HepG2 (cell line): ENCODE data around the gene KCND1. TPM values are rescaled to one million over a fixed set of nuclear protein-coding genes. Genes with fewer than 3 reads are reported as not detected.

Experiments used
- ATAC-seq: fragments of 200-7000 bp; cut with Tn5 transposase; 3 replicates; pipeline ENCODE4 v1.9.1; 2020; ENCODE audit warnings: mild to moderate bottlenecking, moderate library complexity
- BruUV-seq: library from RNA; stranded (reverse); fragments of 400-500 nt; replicated peaks from 2 replicates; lab custom pipeline; 2021; lab: Mats Ljungman, UMichigan
- CTCF ChIA-PET: fragments of 300-600 bp; formaldehyde crosslinking; extraction: SDS; loops from one replicate; lab custom pipeline; 2021; ENCODE audit warnings: low total read pairs, inconsistent platforms, low intra/inter-chr PET ratio; lab: Yijun Ruan, JAX
- POLR2A ChIA-PET: fragments of 350-600 bp; sonication (Branson Sonifier 250); formaldehyde crosslinking; loops from one replicate; lab custom pipeline; 2020; ENCODE audit warnings: antibody characterized with exemption, inconsistent platforms; lab: Yijun Ruan, JAX
- DNase-seq: peaks from one replicate; pipeline ENCODE4 v3.0.0-alpha.2; 2015; ENCODE audit warnings: low spot score
- FAIRE-seq: peaks from 3 replicates; lab custom pipeline; 2011; peaks lifted over from hg19 to GRCh38; lab: Jason Lieb, UNC
- H2AFZ ChIP-seq: one replicate; pipeline ENCODE4 v1.6.1; 2011; ENCODE audit warnings: low read length, inconsistent platforms
- H3K27ac ChIP-seq: fragments of 300-600 bp; 3 replicates; pipeline ENCODE4 v1.8.0; 2011; ENCODE audit warnings: mixed run types, mild to moderate bottlenecking, mixed read lengths, low read length, inconsistent platforms; ENCODE audit not compliant: insufficient read depth; ENCODE audit errors: extremely low read length
- H3K27me3 ChIP-seq, 2 experiments: fragments of 200-600 bp in 1 of 2; 2 replicates in 1 of 2; 3 replicates in 1 of 2; pipeline versions ENCODE4 v1.6.0 to v1.8.0; 2011; ENCODE audit warnings: low read length in 2 of 2, mild to moderate bottlenecking in 2 of 2, moderate library complexity in 2 of 2, inconsistent platforms in 1 of 2; ENCODE audit not compliant: insufficient read depth in 2 of 2, control insufficient read depth in 1 of 2
- H3K36me3 ChIP-seq, 2 experiments: fragments of 200-600 bp in 1 of 2; replicated peaks in 1 of 2; 2 replicates in 1 of 2; 3 replicates in 1 of 2; pipeline versions ENCODE4 v1.5.1 to v1.8.0; 2011; ENCODE audit warnings: low read length in 2 of 2, inconsistent platforms in 1 of 2; ENCODE audit not compliant: insufficient read depth in 2 of 2, control insufficient read depth in 1 of 2
- H3K4me1 ChIP-seq: 2 replicates; pipeline ENCODE4 v1.5.1; 2012; ENCODE audit warnings: low read length, inconsistent platforms; ENCODE audit not compliant: insufficient read depth
- H3K4me2 ChIP-seq: 2 replicates; pipeline ENCODE4 v1.6.0; 2011; ENCODE audit warnings: low read depth, low read length, inconsistent platforms
- H3K4me3 ChIP-seq, 3 experiments: fragments of 200-600 bp in 1 of 3; sonication (generic), shearing (Covaris generic) in 1 of 3; replicated peaks in 1 of 3; 2 replicates each; pipeline ENCODE4 v1.5.1; 2011 to 2016; ENCODE audit warnings: low read length in 3 of 3, inconsistent platforms in 2 of 3, low read depth in 2 of 3, mild to moderate bottlenecking in 2 of 3, control low read depth in 1 of 3, mixed read lengths in 1 of 3; ENCODE audit not compliant: insufficient read depth in 1 of 3
- H3K79me2 ChIP-seq: one replicate; pipeline ENCODE4 v1.6.1; 2011; ENCODE audit warnings: low read length, inconsistent platforms; ENCODE audit not compliant: insufficient read depth
- H3K9ac ChIP-seq: 2 replicates; pipeline ENCODE4 v1.6.0; 2011; ENCODE audit warnings: mild to moderate bottlenecking, low read depth, low read length, inconsistent platforms; ENCODE audit not compliant: insufficient read depth
- H3K9me3 ChIP-seq: 2 replicates; pipeline ENCODE4 v1.5.1; 2012; ENCODE audit warnings: mild to moderate bottlenecking, low read length
- H4K20me1 ChIP-seq: 2 replicates; pipeline ENCODE4 v1.6.0; 2011; ENCODE audit warnings: inconsistent platforms, mild to moderate bottlenecking, low read length, moderate library complexity; ENCODE audit not compliant: insufficient read depth
- CAMTA2 ChIP-seq: sonication (generic); formaldehyde crosslinking; IDR thresholded peaks from 2 replicates; pipeline ENCODE4 v1.4.0; 2020; ENCODE audit warnings: mild to moderate bottlenecking, missing genetic modification reagents, borderline replicate concordance
- CTCF ChIP-seq: sonication (generic); formaldehyde crosslinking; IDR thresholded peaks from 2 replicates; pipeline ENCODE4 v1.5.0; 2020; ENCODE audit warnings: mild to moderate bottlenecking, missing genetic modification reagents, moderate library complexity
- GLI4 ChIP-seq: sonication (generic); formaldehyde crosslinking; IDR thresholded peaks from 2 replicates; pipeline ENCODE4 v1.5.1; 2020; ENCODE audit warnings: missing genetic modification reagents, mild to moderate bottlenecking, moderate library complexity, borderline replicate concordance
- KDM6A ChIP-seq: IDR thresholded peaks from 2 replicates; pipeline ENCODE4 v1.6.1; 2016; ENCODE audit warnings: low read depth
- KLF12 ChIP-seq: sonication (generic); formaldehyde crosslinking; IDR thresholded peaks from 2 replicates; pipeline ENCODE4 v1.4.0; 2020; ENCODE audit warnings: missing genetic modification reagents, borderline replicate concordance
- PRMT3 ChIP-seq: sonication (generic); formaldehyde crosslinking; IDR thresholded peaks from 2 replicates; pipeline ENCODE4 v1.8.1; 2022; ENCODE audit warnings: low read depth, mild to moderate bottlenecking, moderate library complexity, missing genetic modification reagents, borderline replicate concordance
- SATB2 ChIP-seq: sonication (generic); formaldehyde crosslinking; IDR thresholded peaks from 2 replicates; pipeline ENCODE4 v1.5.0; 2020; ENCODE audit warnings: missing genetic modification reagents
- ZNF235 ChIP-seq: sonication (generic); formaldehyde crosslinking; IDR thresholded peaks from 2 replicates; pipeline ENCODE4 v1.8.1; 2023; ENCODE audit warnings: mild to moderate bottlenecking, missing genetic modification reagents, borderline replicate concordance
- ZNF563 ChIP-seq: sonication (generic); formaldehyde crosslinking; IDR thresholded peaks from 2 replicates; pipeline ENCODE4 v1.8.0; 2022; ENCODE audit warnings: mild to moderate bottlenecking, moderate library complexity, missing genetic modification reagents
- ZNF879 ChIP-seq: sonication (generic); formaldehyde crosslinking; IDR thresholded peaks from 2 replicates; pipeline ENCODE4 v1.8.1; 2023; ENCODE audit warnings: missing genetic modification reagents
- WGBS: methylation state at CpG from one replicate; pipeline ENCODE4 v1.1.6; 2017; ENCODE audit warnings: low lambda C conversion rate; 5-methylcytosine and 5-hydroxymethylcytosine counted together
- in situ Hi-C: cut with HindIII; loops from 2 replicates; pipeline ENCODE4 v1.10.0; 2017; ENCODE audit warnings: low pct_unique_long_range_greater_than_20kb; ENCODE audit not compliant: extremely low pct_ligation_motif_present
- intact Hi-C: fragments of 100-400 bp; cut with micrococcal nuclease; formaldehyde crosslinking; loops from one replicate; pipeline ENCODE4 v1.10.0; 2022; ENCODE audit not compliant: unreplicated experiment
- polyA plus RNA-seq, 8 experiments: library from polyadenylated mRNA; depleted of rRNA in 3 of 8; stranded (reverse) in 7 of 8; unstranded in 1 of 8; fragments of >200 nt; fragmentation: Illumina TruSeq in 4 of 8; extraction: Trizol in 4 of 8; gene quantifications; 2 replicates each; pipeline versions ENCODE4 v1.2.1 to v1.2.3, GENCODE V29; 2011 to 2016; ENCODE audit warnings: low read depth in 4 of 8, missing spikeins in 1 of 8, mixed read lengths in 1 of 8; ENCODE audit not compliant: insufficient read depth in 1 of 8
- total RNA-seq, 5 experiments: library from RNA; depleted of rRNA; stranded (reverse); fragments of >200 nt; fragmentation: Illumina TruSeq; extraction: Trizol; gene quantifications; 2 replicates each; pipeline ENCODE4 v1.2.3, GENCODE V29; 2016; ENCODE audit warnings: low read depth in 1 of 5

The KCND1 gene
- total and polyA plus RNA-seq, 2 of the 13 experiments (the other 11 are each of a cell fraction or from before 2014, with no cell fraction given), result 0.07 to 0.30 TPM

DNA sequence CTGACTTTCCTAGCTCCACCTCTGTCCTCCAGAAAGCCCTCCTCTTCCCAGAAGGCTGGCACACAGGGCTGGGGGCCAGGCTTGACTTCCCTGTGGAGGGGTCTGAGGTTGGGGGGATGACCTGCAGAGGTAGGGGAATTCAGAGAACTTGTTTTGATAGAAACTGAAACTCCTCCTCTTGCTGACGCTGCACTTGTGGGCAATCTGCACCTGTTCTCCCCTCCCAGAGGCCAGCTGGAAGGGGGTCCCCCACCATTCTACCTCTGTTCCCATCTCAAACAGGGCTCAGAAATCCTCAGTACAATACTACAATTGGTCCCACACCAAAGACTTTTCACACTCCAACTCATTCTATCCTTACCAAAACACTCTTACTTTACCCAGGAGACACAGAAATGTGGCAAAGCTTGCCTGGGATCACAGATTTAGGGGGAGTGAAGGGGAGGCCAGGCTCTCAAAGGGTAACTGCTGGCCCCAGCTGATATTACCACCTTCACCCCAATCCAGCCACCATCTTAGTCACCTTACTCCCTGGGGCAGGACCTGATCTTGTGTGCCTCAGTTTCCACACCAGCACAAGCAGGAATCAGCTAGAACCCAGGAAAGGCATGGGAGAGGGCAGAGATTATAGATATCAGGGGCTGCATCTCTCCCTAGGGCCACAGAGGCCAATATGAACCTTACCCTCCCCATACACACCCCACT is 32.8 kb downstream of the KCND1 start:
- peaks cover 29% of the 10 kb centered on the region for H3K4me1 ChIP-seq
- intact Hi-C loops, result no loop called here
- DNase-seq (no peak), FAIRE-seq (no peak), ATAC-seq (no peak)
- H3K79me2 ChIP-seq, result peaks cover 23% of the 10 kb centered on the region
- no peak overlapping the region for H3K9ac ChIP-seq
- no peak for TF ChIP-seq CAMTA2
- no peak for TF ChIP-seq PRMT3
- TF ChIP-seq KLF12 (CRISPR knock-in tag), result no peak
- no peak for TF ChIP-seq ZNF235 (CRISPR knock-in tag)
- TF ChIP-seq ZNF879 (CRISPR knock-in tag), result no peak
- no peak overlapping the region for H3K4me2 ChIP-seq
- no peak overlapping the region for H3K4me3 ChIP-seq
- no peaks in the 10 kb centered on the region for H3K27me3 ChIP-seq
- no peak overlapping the region for H3K27ac ChIP-seq
- ChIA-PET CTCF (no interaction called here), POLR2A (no interaction called here)
- H2AFZ ChIP-seq, result no peak overlapping the region
- no peaks in the 10 kb centered on the region for H4K20me1 ChIP-seq
- no TSS peak for BruUV-seq
- in situ Hi-C loops, result no loop called here
- H3K9me3 ChIP-seq, result no peaks in the 10 kb centered on the region
- H3K36me3 ChIP-seq, result peaks cover 6 to 28% of the 10 kb centered on the region in 2 experiments; a peak in 4 of 5 replicates
- WGBS, result no CpG with 5 or more reads among the region's 1 CpG

DNA sequence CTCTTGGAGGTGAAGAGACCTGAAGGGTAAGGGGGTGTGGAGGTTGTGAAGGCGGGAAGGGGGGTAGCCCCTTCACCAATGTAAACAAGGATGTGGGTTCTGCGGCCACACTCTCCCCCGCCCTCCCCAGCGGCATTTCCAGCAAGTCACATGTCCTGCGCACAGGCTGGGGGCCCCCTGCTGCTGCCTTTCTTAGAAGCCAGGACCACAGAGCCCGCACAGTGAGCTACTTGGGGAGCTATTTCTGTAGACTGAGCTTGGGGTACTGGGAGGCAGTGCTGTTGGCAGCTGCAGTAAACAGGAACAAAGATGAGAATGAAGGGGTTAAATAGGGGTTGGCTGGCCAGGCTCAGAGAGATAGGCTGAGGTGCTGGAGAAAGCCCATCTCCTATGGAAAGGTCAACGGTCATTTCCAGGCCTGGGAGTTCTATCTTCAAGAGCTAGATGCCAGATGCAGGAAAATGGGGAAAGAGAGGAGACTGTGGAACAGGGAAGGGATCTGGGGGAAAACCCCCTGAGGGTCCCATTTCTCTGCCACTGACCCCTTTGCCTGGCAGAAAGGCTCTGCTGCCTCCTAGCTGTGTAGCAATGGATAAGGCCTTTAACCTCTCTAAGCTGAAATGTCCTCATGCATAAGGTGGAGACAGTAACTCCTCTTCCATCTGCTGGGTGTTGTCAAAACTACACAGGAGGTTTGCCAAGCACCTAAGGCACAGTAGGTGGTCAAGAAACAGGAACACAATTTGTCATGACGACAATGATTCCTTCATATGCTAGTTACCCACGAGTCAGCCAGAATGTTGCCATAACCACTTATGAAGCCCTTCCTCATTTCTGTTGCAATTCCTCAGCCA is 34.4 kb downstream of the KCND1 start:
- no peak overlapping the region for H2AFZ ChIP-seq
- H3K9me3 ChIP-seq, result no peaks in the 10 kb centered on the region
- ATAC-seq (no peak), FAIRE-seq (no peak), DNase-seq (no peak)
- WGBS, result 88% methylated on average over 7 of the region's 9 CpGs
- POLR2A ChIA-PET, result no interaction called here
- intact Hi-C loops (no loop called here), in situ Hi-C loops (no loop called here)
- no peak overlapping the region for H3K4me2 ChIP-seq
- H3K79me2 ChIP-seq, result peaks cover 18% of the 10 kb centered on the region
- no peaks in the 10 kb centered on the region for H3K27me3 ChIP-seq
- peaks cover 20% of the 10 kb centered on the region for H3K4me1 ChIP-seq
- CTCF ChIA-PET, result no interaction called here
- H3K9ac ChIP-seq, result no peak overlapping the region
- no TSS peak for BruUV-seq
- H3K4me3 ChIP-seq, result no peak overlapping the region
- H4K20me1 ChIP-seq, result no peaks in the 10 kb centered on the region
- no peak for TF ChIP-seq KDM6A (CRISPR knock-in tag)
- TF ChIP-seq SATB2 (CRISPR knock-in tag), result no peak
- TF ChIP-seq CTCF (CRISPR knock-in tag), result peak; percentile 19
- no peak for TF ChIP-seq GLI4 (CRISPR knock-in tag)
- TF ChIP-seq ZNF563, result no peak
- H3K36me3 ChIP-seq, result peaks cover 8 to 28% of the 10 kb centered on the region in 2 experiments; a peak in 4 of 5 replicates
- H3K27ac ChIP-seq, result no peak overlapping the region
